K562 (cell line): ENCODE data around the gene VTN. TPM values are rescaled to one million over a fixed set of nuclear protein-coding genes. Genes with fewer than 3 reads are reported as not detected.
A peak's percentile ranks its signal among the peaks of the same experiment; 100 is the strongest.

Experiments used
- ATAC-seq: fragments of 200-7000 bp; cut with Tn5 transposase; 3 replicates; pipeline ENCODE4 v1.9.1; 2020; ENCODE audit warnings: moderate library complexity
- BruUV-seq: library from RNA; stranded (reverse); fragments of 400-500 nt; replicated peaks from 2 replicates; lab custom pipeline; 2021; lab: Mats Ljungman, UMichigan
- CTCF ChIA-PET: fragments of 300-600 bp; formaldehyde crosslinking; extraction: SDS; loops from one replicate; lab custom pipeline; 2021; ENCODE audit warnings: low intra/inter-chr PET ratio; lab: Yijun Ruan, JAX
- POLR2A ChIA-PET: fragments of 300-600, 350-650 bp; sonication (Branson Sonifier 250); formaldehyde crosslinking; extraction: SDS; loops from one replicate; lab custom pipeline; 2021; ENCODE audit warnings: antibody characterized with exemption, inconsistent platforms; lab: Yijun Ruan, JAX
- DNase-seq, 4 experiments: peaks; one replicate each; pipeline versions ENCODE4 v3.0.0 to v3.0.0-alpha.2; 2011 to 2018; ENCODE audit warnings: low spot score in 3 of 4, mixed read lengths in 3 of 4; ENCODE audit errors: extremely low read depth in 1 of 4
- FAIRE-seq: peaks from 2 replicates; lab custom pipeline; 2011; peaks lifted over from hg19 to GRCh38; lab: Jason Lieb, UNC
- H2AFZ ChIP-seq: 2 replicates; pipeline ENCODE4 v1.6.0; 2011; ENCODE audit warnings: low read depth, low read length, control low read depth, inconsistent platforms
- H3K27ac ChIP-seq: fragments of 200-600 bp; 3 replicates; pipeline ENCODE4 v1.8.0; 2011; ENCODE audit warnings: low read depth, mild to moderate bottlenecking, control low read depth, inconsistent platforms, low read length, moderate library complexity, mixed read lengths; ENCODE audit errors: extremely low read depth
- H3K27me3 ChIP-seq, 2 experiments: fragments of 300-600 bp in 1 of 2; 2 replicates in 1 of 2; 3 replicates in 1 of 2; pipeline versions ENCODE4 v1.6.0 to v1.8.0; 2011; ENCODE audit warnings: inconsistent platforms in 2 of 2, low read length in 2 of 2, mild to moderate bottlenecking in 1 of 2, mixed read lengths in 1 of 2, moderate library complexity in 1 of 2; ENCODE audit not compliant: control insufficient read depth in 2 of 2, insufficient read depth in 2 of 2
- H3K36me3 ChIP-seq: fragments of 300-600 bp; 3 replicates; pipeline ENCODE4 v1.8.0; 2011; ENCODE audit warnings: mild to moderate bottlenecking, low read length, inconsistent platforms; ENCODE audit not compliant: control insufficient read depth, insufficient read depth
- H3K4me1 ChIP-seq, 2 experiments: fragments of 200-600 bp in 1 of 2; replicated peaks in 1 of 2; 2 replicates in 1 of 2; 3 replicates in 1 of 2; pipeline versions ENCODE4 v1.5.1 to v1.8.0; 2011; ENCODE audit warnings: inconsistent platforms in 2 of 2, low read length in 2 of 2, mild to moderate bottlenecking in 1 of 2, mixed read lengths in 1 of 2, moderate library complexity in 1 of 2; ENCODE audit not compliant: control insufficient read depth in 2 of 2, insufficient read depth in 2 of 2
- H3K4me2 ChIP-seq: 2 replicates; pipeline ENCODE4 v1.6.1; 2011; ENCODE audit warnings: low read length, control low read depth, inconsistent platforms, mixed read lengths; ENCODE audit not compliant: insufficient read depth
- H3K4me3 ChIP-seq: fragments of 200-600 bp; sonication (generic), shearing (Covaris generic); 2 replicates; pipeline ENCODE4 v1.5.1; 2016; ENCODE audit warnings: control low read depth, inconsistent platforms
- H3K79me2 ChIP-seq: fragments of 200-600 bp; 3 replicates; pipeline ENCODE4 v1.8.0; 2011; ENCODE audit warnings: low read length, inconsistent platforms; ENCODE audit not compliant: control insufficient read depth, insufficient read depth
- H3K9ac ChIP-seq, 2 experiments: 2 replicates each; pipeline versions ENCODE4 v1.6.0 to v1.6.1; 2011; ENCODE audit warnings: low read depth in 2 of 2, low read length in 2 of 2, control low read depth in 1 of 2, inconsistent platforms in 1 of 2, mild to moderate bottlenecking in 1 of 2, mixed read lengths in 1 of 2; ENCODE audit not compliant: insufficient read depth in 1 of 2
- H3K9me1 ChIP-seq: one replicate; pipeline ENCODE4 v1.6.0; 2011; ENCODE audit warnings: inconsistent platforms, mild to moderate bottlenecking, low read length, moderate library complexity; ENCODE audit not compliant: control insufficient read depth, insufficient read depth
- H3K9me3 ChIP-seq: replicated peaks from 2 replicates; pipeline ENCODE4 v1.5.1; 2011; ENCODE audit warnings: low read depth, low read length, inconsistent platforms; ENCODE audit not compliant: control insufficient read depth, insufficient read depth
- H4K20me1 ChIP-seq: replicated peaks from 2 replicates; pipeline ENCODE4 v1.6.1; 2011; ENCODE audit warnings: low read length, inconsistent platforms, mixed read lengths; ENCODE audit not compliant: control insufficient read depth, insufficient read depth
- CBFA2T2 ChIP-seq: fragments of 450-650 bp; conservative IDR thresholded peaks from 2 replicates; pipeline ENCODE4 v1.6.1; 2017; ENCODE audit warnings: mild to moderate bottlenecking
- CTBP1 ChIP-seq: fragments of 450-650 bp; IDR thresholded peaks from 2 replicates; pipeline ENCODE4 v1.6.1; 2016; ENCODE audit warnings: borderline replicate concordance
- CXXC5 ChIP-seq: fragments of 250-450 bp; sonication (Bioruptor Pico); IDR thresholded peaks from 2 replicates; pipeline ENCODE4 v1.8.0; 2022; ENCODE audit warnings: inconsistent platforms, mild to moderate bottlenecking, moderate library complexity
- HDAC1 ChIP-seq, 2 experiments: fragments of 450-650 bp; IDR thresholded peaks; 2 replicates each; pipeline ENCODE4 v1.6.1; 2016 to 2017; ENCODE audit warnings: inconsistent platforms in 1 of 2, mild to moderate bottlenecking in 1 of 2, moderate library complexity in 1 of 2
- HNRNPLL ChIP-seq: fragments of 200-400 bp; formaldehyde crosslinking; IDR thresholded peaks from 2 replicates; pipeline ENCODE4 v1.6.1; 2017; ENCODE audit warnings: low read length, low read depth, mild to moderate bottlenecking; ENCODE audit not compliant: poor library complexity, severe bottlenecking
- MAZ ChIP-seq, 2 experiments: fragments of 450-650 bp in 1 of 2; sonication (generic) in 1 of 2; formaldehyde crosslinking; IDR thresholded peaks in 1 of 2; conservative IDR thresholded peaks in 1 of 2; 2 replicates each; pipeline versions ENCODE4 v1.4.0 to v1.5.0; 2020; ENCODE audit warnings: mild to moderate bottlenecking in 1 of 2, missing genetic modification reagents in 1 of 2
- NRF1 ChIP-seq, 2 experiments: fragments of 450-650 bp; IDR thresholded peaks in 1 of 2; conservative IDR thresholded peaks in 1 of 2; 2 replicates each; pipeline ENCODE4 v1.6.1; 2014; ENCODE audit warnings: mild to moderate bottlenecking in 2 of 2
- TOE1 ChIP-seq, 2 experiments: fragments of 450-650 bp in 1 of 2; sonication (generic) in 1 of 2; formaldehyde crosslinking in 1 of 2; IDR thresholded peaks; 2 replicates each; pipeline versions ENCODE4 v1.7.1 to v1.8.0; 2016 to 2022; ENCODE audit warnings: borderline replicate concordance in 2 of 2, mild to moderate bottlenecking in 2 of 2, antibody characterized with exemption in 1 of 2, inconsistent platforms in 1 of 2, low read depth in 1 of 2, missing genetic modification reagents in 1 of 2, moderate library complexity in 1 of 2
- ZNF561 ChIP-seq: fragments of 450-650 bp; formaldehyde crosslinking; conservative IDR thresholded peaks from 2 replicates; pipeline ENCODE4 v1.4.0; 2020; ENCODE audit warnings: mild to moderate bottlenecking, moderate library complexity
- WGBS: fragments of 100-300 bp; shearing (Covaris generic); methylation state at CpG from one replicate; pipeline ENCODE4 v1.1.6; 2016; ENCODE audit warnings: low coverage, mixed read lengths; ENCODE audit not compliant: insufficient coverage; ENCODE audit errors: missing lambda C conversion rate; 5-methylcytosine and 5-hydroxymethylcytosine counted together
- in situ Hi-C: fragments of 300-500 bp; cut with MboI; formaldehyde crosslinking; loops from 4 replicates; pipeline ENCODE4 v1.15.0; 2018; ENCODE audit warnings: inconsistent platforms, mixed read lengths
- intact Hi-C: fragments of 100-400 bp; cut with micrococcal nuclease; formaldehyde crosslinking; loops from 2 replicates; pipeline ENCODE4 v1.14.2; 2022
- polyA plus RNA-seq, 8 experiments: library from polyadenylated mRNA; depleted of rRNA in 4 of 8; stranded (reverse) in 5 of 8; unstranded in 3 of 8; fragments of >200 nt; fragmentation: Nextera tagmentation in 2 of 8; fragmentation: Illumina TruSeq in 1 of 8; extraction: Ambion mirVana in 2 of 8; extraction: Trizol in 1 of 8; gene quantifications; 2 replicates each; pipeline versions ENCODE4 v1.2.1 to v1.2.3, GENCODE V29; 2011 to 2014; ENCODE audit warnings: inconsistent platforms in 1 of 8, missing spikeins in 1 of 8
- total RNA-seq, 7 experiments: library from RNA; depleted of rRNA in 6 of 7; stranded (reverse); fragments of >200 nt in 6 of 7; fragmentation: Illumina TruSeq in 2 of 7; extraction: Trizol in 2 of 7; gene quantifications; 2 replicates each; pipeline versions ENCODE4 v1.2.1 to v1.2.3, GENCODE V29; 2011 to 2021; ENCODE audit warnings: low replicate concordance in 1 of 7
- TF ChIP-seq, protein P1 (sequence below), 2 experiments: fragments of 450-650 bp; conservative IDR thresholded peaks; 2 replicates each; pipeline ENCODE4 v1.6.1; 2017; ENCODE audit warnings: mild to moderate bottlenecking in 2 of 2, moderate library complexity in 2 of 2
- TF ChIP-seq, protein P2 (sequence below), 2 experiments: fragments of 450-650 bp in 1 of 2; sonication (generic) in 1 of 2; formaldehyde crosslinking in 1 of 2; IDR thresholded peaks in 1 of 2; conservative IDR thresholded peaks in 1 of 2; 2 replicates each; pipeline versions ENCODE4 v1.6.1 to v1.8.1; 2016 to 2023; ENCODE audit warnings: mild to moderate bottlenecking in 2 of 2, moderate library complexity in 2 of 2, inconsistent platforms in 1 of 2, missing genetic modification reagents in 1 of 2
- TF ChIP-seq, protein P3 (sequence below): fragments of 450-650 bp; formaldehyde crosslinking; conservative IDR thresholded peaks from 2 replicates; pipeline ENCODE4 v1.4.0; 2022; ENCODE audit warnings: mild to moderate bottlenecking, missing genetic modification characterization

The VTN gene
- total and polyA plus RNA-seq, 9 of the 15 experiments (the other 6 are each of a cell fraction or from before 2014, with no cell fraction given), result 0.13 to 1.0 (median 0.29) TPM; not detected in 1

- H3K27ac ChIP-seq, result no peak within 1 kb of the TSS
- peak; percentile 88 to 94 (median 90) for DNase-seq
- H4K20me1 ChIP-seq, result peaks cover 14% of the 10 kb centered on the region
- ChIA-PET CTCF (no interaction called here), POLR2A (interaction anchor here (0.6 to 1.1 kb wide), 4 partner anchors 36 to 132 kb away, joined by 3 read pairs; partner anchors contain the start of gene TNFAIP1)
- H3K9me3 ChIP-seq, result no peaks in the 10 kb centered on the region
- H3K79me2 ChIP-seq, result no peaks in the 10 kb centered on the region
- ATAC-seq, result peak; percentile 97
- FAIRE-seq, result peak; percentile 75
- H3K36me3 ChIP-seq, result no peaks in the 10 kb centered on the region
- BruUV-seq, result no TSS peak
- peak within 1 kb of the TSS in 1 of 2 experiments; percentile 6; a peak in 1 of 4 replicates for H3K9ac ChIP-seq
- H3K4me2 ChIP-seq, result peak within 1 kb of the TSS; percentile 41
- H3K4me1 ChIP-seq, result peaks cover 16 to 38% of the 10 kb centered on the region in 2 experiments
- H2AFZ ChIP-seq, result peak within 1 kb of the TSS; percentile 11; the same call in 1 of the 2 replicates
- in situ Hi-C loops, result no loop called here
- 11% methylated on average over 38 of the region's 80 CpGs for WGBS
- H3K4me3 ChIP-seq, result peak within 1 kb of the TSS; percentile 29
- intact Hi-C loops, result no loop called here
- peaks cover 0 to 4% of the 10 kb centered on the region in 2 experiments; a peak in 1 of 5 replicates for H3K27me3 ChIP-seq
- H3K9me1 ChIP-seq, result peaks cover 5% of the 10 kb centered on the region
- TF ChIP-seq CTBP1 (peak; percentile 73), ZNF561 (CRISPR knock-in tag) (no peak), MAZ (CRISPR knock-in tag; conservative IDR thresholded peaks at IDR 0.05 in 1 of 2, IDR thresholded peaks at IDR 0.05 in 1 of 2) (peak in 1 of 2 experiments; percentile 52; a peak in 2 of 4 replicates), HDAC1 (IDR thresholded peaks at IDR 0.05) (no peak), TOE1 (IDR thresholded peaks at IDR 0.05; ENCODE audit: borderline replicate concordance) (peak; percentile 79), TOE1 (CRISPR knock-in tag; IDR thresholded peaks at IDR 0.05; ENCODE audit: borderline replicate concordance, low read depth) (no peak), NRF1 (conservative IDR thresholded peaks at IDR 0.05 in 1 of 2, IDR thresholded peaks at IDR 0.05 in 1 of 2) (peak; percentile 82 to 84), CBFA2T2 (peak; percentile 62), HNRNPLL (peak; percentile 21), CXXC5 (CRISPR knock-in tag) (peak; percentile 42)
- TF ChIP-seq, protein P1, sequence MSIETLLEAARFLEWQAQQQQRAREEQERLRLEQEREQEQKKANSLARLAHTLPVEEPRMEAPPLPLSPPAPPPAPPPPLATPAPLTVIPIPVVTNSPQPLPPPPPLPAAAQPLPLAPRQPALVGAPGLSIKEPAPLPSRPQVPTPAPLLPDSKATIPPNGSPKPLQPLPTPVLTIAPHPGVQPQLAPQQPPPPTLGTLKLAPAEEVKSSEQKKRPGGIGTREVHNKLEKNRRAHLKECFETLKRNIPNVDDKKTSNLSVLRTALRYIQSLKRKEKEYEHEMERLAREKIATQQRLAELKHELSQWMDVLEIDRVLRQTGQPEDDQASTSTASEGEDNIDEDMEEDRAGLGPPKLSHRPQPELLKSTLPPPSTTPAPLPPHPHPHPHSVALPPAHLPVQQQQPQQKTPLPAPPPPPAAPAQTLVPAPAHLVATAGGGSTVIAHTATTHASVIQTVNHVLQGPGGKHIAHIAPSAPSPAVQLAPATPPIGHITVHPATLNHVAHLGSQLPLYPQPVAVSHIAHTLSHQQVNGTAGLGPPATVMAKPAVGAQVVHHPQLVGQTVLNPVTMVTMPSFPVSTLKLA (conservative IDR thresholded peaks at IDR 0.05), result peak; percentile 60 to 76
- TF ChIP-seq, protein P2, sequence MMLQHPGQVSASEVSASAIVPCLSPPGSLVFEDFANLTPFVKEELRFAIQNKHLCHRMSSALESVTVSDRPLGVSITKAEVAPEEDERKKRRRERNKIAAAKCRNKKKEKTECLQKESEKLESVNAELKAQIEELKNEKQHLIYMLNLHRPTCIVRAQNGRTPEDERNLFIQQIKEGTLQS (IDR thresholded peaks at IDR 0.05), result no peak
- TF ChIP-seq, protein P2 (CRISPR knock-in tag; conservative IDR thresholded peaks at IDR 0.05), result no peak
- TF ChIP-seq, protein P3, sequence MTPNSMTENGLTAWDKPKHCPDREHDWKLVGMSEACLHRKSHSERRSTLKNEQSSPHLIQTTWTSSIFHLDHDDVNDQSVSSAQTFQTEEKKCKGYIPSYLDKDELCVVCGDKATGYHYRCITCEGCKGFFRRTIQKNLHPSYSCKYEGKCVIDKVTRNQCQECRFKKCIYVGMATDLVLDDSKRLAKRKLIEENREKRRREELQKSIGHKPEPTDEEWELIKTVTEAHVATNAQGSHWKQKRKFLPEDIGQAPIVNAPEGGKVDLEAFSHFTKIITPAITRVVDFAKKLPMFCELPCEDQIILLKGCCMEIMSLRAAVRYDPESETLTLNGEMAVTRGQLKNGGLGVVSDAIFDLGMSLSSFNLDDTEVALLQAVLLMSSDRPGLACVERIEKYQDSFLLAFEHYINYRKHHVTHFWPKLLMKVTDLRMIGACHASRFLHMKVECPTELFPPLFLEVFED, result 0 out of 2 replicates have a peak, but pooled peaks have one; percentile 5
These were observed 1.4 kb upstream of the VTN start, which contains the start of gene SARM1 for GRCh38 chr17:28371245-28372202. TSS of gene SARM1 (plus strand) at chr17:28371694. CDS start at chr17:28372033, 339 bp downstream.
